Retinal pigment epithelial cell (primary cell): ENCODE results near the gene HOXB5.

ENCODE experiments used
- DNase-seq: peaks from one replicate; pipeline ENCODE4 v3.0.0-alpha.2; 2010; ENCODE audit warnings: low read depth
- H3K4me3 ChIP-seq: 2 replicates; pipeline ENCODE4 v1.5.1; 2011; ENCODE audit warnings: mild to moderate bottlenecking, low read length, control low read depth, moderate library complexity
- CTCF ChIP-seq: conservative IDR thresholded peaks from 2 replicates; pipeline ENCODE4 v1.5.1; 2011; ENCODE audit warnings: low read depth, low read length, control low read depth, inconsistent platforms

Gene HOXB5

DNA sequence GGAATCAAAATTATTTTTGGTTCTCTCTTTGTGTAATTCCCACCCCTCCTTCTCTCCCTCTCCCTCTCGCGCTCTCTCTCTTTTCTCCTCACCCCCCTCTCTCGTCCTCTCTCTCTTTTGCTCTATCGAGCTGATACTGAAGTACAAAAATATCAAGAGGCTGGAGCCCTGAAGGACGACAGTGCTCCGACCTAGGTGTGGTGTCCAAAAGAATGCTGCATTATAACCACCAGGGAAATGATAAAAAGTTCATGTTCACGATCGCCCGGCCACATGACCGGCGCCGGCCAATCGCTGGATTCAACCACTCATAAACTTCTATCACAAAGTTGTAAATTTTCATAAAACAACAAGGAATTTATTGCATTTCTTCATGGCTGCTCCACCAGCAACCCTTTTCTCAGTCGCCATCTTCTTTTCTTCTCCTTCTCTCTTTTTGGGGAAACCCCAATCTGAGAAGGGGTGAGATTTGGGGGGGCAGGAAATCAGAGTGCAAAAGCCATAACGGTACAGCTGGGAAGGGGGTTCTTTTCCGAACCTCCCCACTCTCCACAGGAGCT lies 11.3 kb upstream of the HOXB5 start, which contains the start of gene HOXB6:
Gene HOXB6 (minus strand): TSS at position 217 of the 560 bp plus-strand sequence. CDS start 6,836 bp downstream, outside the sequence.
- TF ChIP-seq CTCF = no peak
- no peak for DNase-seq
- H3K4me3 ChIP-seq = no peak within 1 kb of the TSS

DNA sequence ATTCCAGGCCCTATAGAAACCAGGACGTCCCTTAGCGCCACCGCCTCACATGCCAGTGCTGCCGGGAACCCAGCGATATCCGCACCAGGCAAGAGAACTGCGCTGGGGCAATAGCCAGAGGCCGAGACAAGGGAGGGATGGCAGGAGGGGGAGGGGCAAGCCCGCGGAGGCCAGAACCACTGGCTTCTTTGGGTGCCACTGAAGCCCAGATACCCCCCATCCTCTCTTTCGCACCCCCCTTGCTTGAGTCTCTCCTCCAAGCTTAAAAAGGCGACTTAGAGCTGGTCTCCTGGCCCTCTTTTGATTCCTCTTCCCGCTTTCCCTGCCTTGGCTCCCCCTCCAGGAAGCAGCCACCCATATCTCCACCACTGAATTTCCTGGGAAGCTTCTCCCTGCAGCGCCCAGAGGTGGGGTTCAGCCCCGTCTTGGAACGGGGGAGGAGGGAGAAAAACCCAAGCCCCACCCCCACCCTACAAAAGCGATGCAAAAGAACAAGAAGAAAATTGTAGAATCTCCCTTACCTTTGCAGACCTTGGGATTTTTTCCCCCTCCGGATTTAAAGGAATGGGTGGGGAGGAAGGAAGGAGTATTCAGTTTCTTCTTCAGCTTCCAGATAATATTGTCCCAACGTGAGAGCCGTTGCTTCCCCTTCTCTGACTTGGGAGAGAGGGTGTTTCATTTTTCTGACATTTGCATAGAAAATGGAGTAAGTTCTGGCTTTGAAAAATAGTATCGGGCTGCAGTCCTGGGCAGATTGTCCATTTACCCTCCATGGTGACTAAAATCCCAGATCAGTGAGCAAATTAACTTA lies 10.6 kb upstream of the HOXB5 start:
- DNase-seq = no peak
- no peak for TF ChIP-seq CTCF
- no peak overlapping the region for H3K4me3 ChIP-seq

- no peak for DNase-seq
- H3K4me3 ChIP-seq = no peak overlapping the region
- TF ChIP-seq CTCF = no peak
Measured at GRCh38 chr17:48601539-48602425, 8.2 kb upstream of the HOXB5 start.

GRCh38 chr17:48601207-48601538 lies 7.6 kb upstream of the HOXB5 start:
- DNase-seq = no peak
- TF ChIP-seq CTCF = no peak
- no peak overlapping the region for H3K4me3 ChIP-seq

DNA sequence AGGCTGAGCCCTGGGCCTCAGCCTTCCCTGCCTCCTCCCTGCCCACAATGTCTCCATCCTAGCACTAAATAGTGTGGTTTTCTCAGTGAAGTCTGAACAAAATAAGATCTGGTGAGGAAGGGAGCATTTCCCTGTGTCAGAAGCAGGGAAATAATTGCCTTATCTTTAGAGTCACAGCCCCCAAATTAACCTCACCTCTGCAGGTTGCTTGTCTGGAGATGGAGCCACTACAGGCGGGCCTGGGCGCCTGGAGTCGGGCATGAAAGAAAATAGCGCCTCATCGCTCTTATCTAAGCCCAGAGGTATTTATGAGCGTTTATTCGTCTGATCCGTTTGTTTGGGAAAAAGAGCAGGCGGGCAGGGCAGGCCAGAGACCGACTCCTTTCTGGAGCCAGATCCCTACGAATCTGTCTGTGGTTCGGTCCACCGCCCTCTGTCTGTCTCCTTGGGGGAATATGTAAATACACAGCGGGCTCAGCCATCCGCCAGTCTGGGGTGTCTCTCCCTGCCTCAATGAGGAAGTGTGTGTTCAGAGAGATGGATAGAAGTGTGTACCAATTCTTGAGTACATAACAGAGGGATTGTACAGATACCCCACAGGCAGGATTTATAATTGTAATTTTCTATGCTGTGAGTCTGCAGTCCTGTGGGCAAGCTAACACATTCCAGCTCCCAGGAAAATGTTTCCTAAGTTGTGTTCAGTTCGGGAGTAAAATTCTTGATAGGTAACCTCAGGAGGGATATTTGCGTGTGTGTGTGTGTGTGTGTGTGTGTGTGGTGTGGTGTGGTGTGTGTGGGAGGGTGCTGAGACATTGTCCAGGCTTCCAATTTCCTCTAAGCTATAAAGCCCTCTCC lies 6.9 kb upstream of the HOXB5 start:
- DNase-seq = no peak
- no peak for TF ChIP-seq CTCF
- H3K4me3 ChIP-seq = no peak overlapping the region

GRCh38 chr17:48599354-48599753 lies 5.8 kb upstream of the HOXB5 start:
- H3K4me3 ChIP-seq = no peak overlapping the region
- no peak for TF ChIP-seq CTCF
- DNase-seq = no peak
